ENCODE results near the gene CDKAL1. TPM values are rescaled to one million over a fixed set of nuclear protein-coding genes. Genes with fewer than 3 reads are reported as not detected.

Gene CDKAL1
- total and polyA plus RNA-seq, 2 donors (not counting 3 experiments of a cell fraction or from before 2014, with no cell fraction given), result 6.1 to 20.5 TPM

DNA sequence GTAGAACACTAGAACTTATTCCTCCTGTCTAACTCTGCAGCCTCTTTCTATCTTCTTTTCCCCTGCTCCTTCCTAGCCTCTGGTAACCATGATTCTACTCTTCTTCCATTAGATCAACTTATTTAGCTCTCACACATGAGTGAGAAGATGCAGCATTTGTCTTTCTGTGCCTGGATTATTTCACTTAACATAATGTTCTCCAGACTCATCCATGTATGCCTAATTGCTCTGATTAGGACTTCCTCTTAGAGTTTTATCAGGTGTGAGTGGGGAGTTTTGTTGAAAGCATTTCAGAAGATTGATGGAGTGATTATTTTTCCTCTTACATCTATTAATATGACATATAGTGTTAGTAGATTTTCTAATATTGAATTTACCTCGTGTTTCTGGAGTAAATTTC is 140.4 kb downstream of the CDKAL1 start:
- no peak for FAIRE-seq
- intact Hi-C loops (cut with micrococcal nuclease), result no loop called here
- POLR2A ChIA-PET, result no interaction called here
- Histone ChIP-seq H3K4me3 (replicated peaks in 1 of 3; ENCODE audit: insufficient read depth in 1 of 3, low read depth in 1 of 3, low read length in 3 of 3) (no peak overlapping the region), H3K36me3 (ENCODE audit: control insufficient read depth in 2 of 2, extremely low read depth in 1 of 2, insufficient read depth in 2 of 2, low read length in 2 of 2) (no peaks in the 10 kb centered on the region), H3K4me1 (ENCODE audit: control insufficient read depth, extremely low read depth, insufficient read depth, low read length) (no peaks in the 10 kb centered on the region), H2AFZ (ENCODE audit: low read depth, low read length) (no peak overlapping the region), H3K27ac (ENCODE audit: insufficient read depth, low read depth, low read length) (no peak overlapping the region), H4K20me1 (replicated peaks; ENCODE audit: control insufficient read depth, extremely low read depth, insufficient read depth, low read length) (no peaks in the 10 kb centered on the region), H3K4me2 (ENCODE audit: insufficient read depth, low read length) (no peak overlapping the region), H3K27me3 (ENCODE audit: control insufficient read depth in 2 of 2, insufficient read depth in 2 of 2, low read length in 2 of 2) (no peaks in the 10 kb centered on the region), H3K9ac (replicated peaks; ENCODE audit: extremely low read depth, insufficient read depth, low read length) (no peak overlapping the region), H3K9me3 (replicated peaks; ENCODE audit: control insufficient read depth, insufficient read depth, low read length) (no peaks in the 10 kb centered on the region), H3K9me1 (replicated peaks; ENCODE audit: control insufficient read depth, extremely low read depth, insufficient read depth, low read length) (no peaks in the 10 kb centered on the region), H3K79me2 (ENCODE audit: control insufficient read depth, insufficient read depth, low read length) (peaks cover 2% of the 10 kb centered on the region)
- TF ChIP-seq EZH2 (IDR thresholded peaks at IDR 0.05; ENCODE audit: borderline replicate concordance, low read depth, low read length, severe bottlenecking) (no peak), FOS (IDR thresholded peaks at IDR 0.05; ENCODE audit: borderline replicate concordance, insufficient read depth, low read length) (no peak), JUN (IDR thresholded peaks at IDR 0.05; ENCODE audit: borderline replicate concordance, insufficient read depth, insufficient read length, low read depth) (no peak), MYC (IDR thresholded peaks at IDR 0.05; ENCODE audit: low read depth, low read length) (no peak), GATA2 (IDR thresholded peaks at IDR 0.05; ENCODE audit: insufficient read depth, insufficient read length, low read depth, low read length) (no peak), POLR2A (IDR thresholded peaks at IDR 0.05; ENCODE audit: low read depth, low read length) (no peak), POLR2AphosphoS5 (IDR thresholded peaks at IDR 0.05; ENCODE audit: insufficient read depth, low read depth, low read length) (no peak)
- TF ChIP-seq, protein P1, sequence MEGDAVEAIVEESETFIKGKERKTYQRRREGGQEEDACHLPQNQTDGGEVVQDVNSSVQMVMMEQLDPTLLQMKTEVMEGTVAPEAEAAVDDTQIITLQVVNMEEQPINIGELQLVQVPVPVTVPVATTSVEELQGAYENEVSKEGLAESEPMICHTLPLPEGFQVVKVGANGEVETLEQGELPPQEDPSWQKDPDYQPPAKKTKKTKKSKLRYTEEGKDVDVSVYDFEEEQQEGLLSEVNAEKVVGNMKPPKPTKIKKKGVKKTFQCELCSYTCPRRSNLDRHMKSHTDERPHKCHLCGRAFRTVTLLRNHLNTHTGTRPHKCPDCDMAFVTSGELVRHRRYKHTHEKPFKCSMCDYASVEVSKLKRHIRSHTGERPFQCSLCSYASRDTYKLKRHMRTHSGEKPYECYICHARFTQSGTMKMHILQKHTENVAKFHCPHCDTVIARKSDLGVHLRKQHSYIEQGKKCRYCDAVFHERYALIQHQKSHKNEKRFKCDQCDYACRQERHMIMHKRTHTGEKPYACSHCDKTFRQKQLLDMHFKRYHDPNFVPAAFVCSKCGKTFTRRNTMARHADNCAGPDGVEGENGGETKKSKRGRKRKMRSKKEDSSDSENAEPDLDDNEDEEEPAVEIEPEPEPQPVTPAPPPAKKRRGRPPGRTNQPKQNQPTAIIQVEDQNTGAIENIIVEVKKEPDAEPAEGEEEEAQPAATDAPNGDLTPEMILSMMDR (IDR thresholded peaks at IDR 0.05; ENCODE audit: extremely low read depth in 1 of 2, insufficient read depth in 1 of 2, low read depth in 1 of 2, low read length in 2 of 2), result no peak
- TF ChIP-seq, protein P2, sequence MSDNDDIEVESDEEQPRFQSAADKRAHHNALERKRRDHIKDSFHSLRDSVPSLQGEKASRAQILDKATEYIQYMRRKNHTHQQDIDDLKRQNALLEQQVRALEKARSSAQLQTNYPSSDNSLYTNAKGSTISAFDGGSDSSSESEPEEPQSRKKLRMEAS (IDR thresholded peaks at IDR 0.05; ENCODE audit: insufficient read depth, insufficient read length), result no peak
- dilution Hi-C loops (cut with MboI; ENCODE audit: extremely low pct_ligation_motif_present, low sequenced_read_pairs), result no loop called here
- BruUV-seq (replicated peaks), result no TSS peak
- no peak for DNase-seq (ENCODE audit: low read depth, low spot score)
- CTCF ChIA-PET, result no interaction called here
